PC-3 (cell line): ENCODE results near the gene EGFL7. TPM values are rescaled to one million over a fixed set of nuclear protein-coding genes. Genes with fewer than 3 reads are reported as not detected.

Source experiments
- ATAC-seq: fragments of 200-7000 bp; cut with Tn5 transposase; 2 replicates; pipeline ENCODE4 v1.9.1; 2020; ENCODE audit warnings: mild to moderate bottlenecking, moderate library complexity
- BruUV-seq: library from RNA; stranded (reverse); fragments of 400-500 nt; replicated peaks from 2 replicates; lab custom pipeline; 2021; lab: Mats Ljungman, UMichigan
- CTCF ChIA-PET: fragments of 300-600 bp; sonication (Branson Sonifier 250); formaldehyde crosslinking; loops from one replicate; lab custom pipeline; 2022; ENCODE audit warnings: antibody characterized with exemption; lab: Charles Lee
- POLR2A ChIA-PET: fragments of 300-600 bp; sonication (Branson Sonifier 250); formaldehyde crosslinking; loops from one replicate; lab custom pipeline; 2022; ENCODE audit warnings: antibody characterized with exemption; ENCODE audit not compliant: unreplicated experiment; lab: Charles Lee
- DNase-seq: peaks from one replicate; pipeline ENCODE4 v3.0.0-alpha.2; 2015
- H2AFZ ChIP-seq: fragments of 300-600 bp; sonication (generic); 2 replicates; pipeline ENCODE4 v1.6.0; 2016; ENCODE audit warnings: antibody characterized with exemption, low read length
- H3F3A ChIP-seq: fragments of 300-600 bp; sonication (generic); one replicate; pipeline ENCODE4 v1.6.0; 2017; ENCODE audit warnings: antibody characterized with exemption, low read length, control low read depth, mild to moderate bottlenecking; ENCODE audit not compliant: unreplicated experiment
- H3K27ac ChIP-seq: fragments of 300-600 bp; sonication (generic); 2 replicates; pipeline ENCODE4 v1.5.1; 2016; ENCODE audit warnings: mild to moderate bottlenecking, low read length
- H3K27me3 ChIP-seq: fragments of 300-600 bp; sonication (generic); 2 replicates; pipeline ENCODE4 v1.6.1; 2016; ENCODE audit warnings: low read length, mixed read lengths
- H3K36me3 ChIP-seq: fragments of 300-600 bp; sonication (generic); 2 replicates; pipeline ENCODE4 v1.6.1; 2016; ENCODE audit warnings: low read depth, mixed run types, low read length, mixed read lengths
- H3K4me1 ChIP-seq: fragments of 300-600 bp; sonication (generic); 2 replicates; pipeline ENCODE4 v1.5.1; 2016; ENCODE audit warnings: low read length; ENCODE audit not compliant: insufficient read depth
- H3K4me2 ChIP-seq: fragments of 300-600 bp; sonication (generic); 2 replicates; pipeline ENCODE4 v1.6.0; 2016; ENCODE audit warnings: low read length
- H3K4me3 ChIP-seq: fragments of 300-600 bp; sonication (generic); 2 replicates; pipeline ENCODE4 v1.5.1; 2016; ENCODE audit warnings: mild to moderate bottlenecking, low read length, mixed read lengths
- H3K79me2 ChIP-seq: fragments of 300-600 bp; sonication (generic); 2 replicates; pipeline ENCODE4 v1.6.1; 2017; ENCODE audit warnings: low read length, mixed read lengths
- H3K9ac ChIP-seq: fragments of 300-600 bp; sonication (generic); 2 replicates; pipeline ENCODE4 v1.6.0; 2016; ENCODE audit warnings: mild to moderate bottlenecking, low read length
- H3K9me2 ChIP-seq: fragments of 300-600 bp; sonication (generic); replicated peaks from 2 replicates; pipeline ENCODE4 v1.6.1; 2016; ENCODE audit warnings: mixed run types, low read length, mixed read lengths
- H3K9me3 ChIP-seq: fragments of 300-600 bp; sonication (generic); 2 replicates; pipeline ENCODE4 v1.6.1; 2016; ENCODE audit warnings: low read length, mixed read lengths
- H4K20me1 ChIP-seq: fragments of 300-600 bp; sonication (generic); 2 replicates; pipeline ENCODE4 v1.6.1; 2016; ENCODE audit warnings: low read length, mixed read lengths
- EZH2 ChIP-seq: fragments of 300-600 bp; sonication (generic); IDR thresholded peaks from one replicate; pipeline ENCODE4 v1.6.1; 2017; ENCODE audit warnings: antibody characterized with exemption, mild to moderate bottlenecking, low read length; ENCODE audit not compliant: unreplicated experiment
- EZH2phosphoT487 ChIP-seq: fragments of 300-600 bp; sonication (generic); IDR thresholded peaks from 2 replicates; pipeline ENCODE4 v1.6.1; 2018; ENCODE audit warnings: mild to moderate bottlenecking, antibody characterized with exemption, low read length, borderline replicate concordance
- intact Hi-C: fragments of 100-400 bp; cut with micrococcal nuclease; formaldehyde crosslinking; loops from 2 replicates; pipeline ENCODE4 v1.9.0; 2023
- total RNA-seq: library from RNA; depleted of rRNA; stranded (reverse); fragments of >200 nt; gene quantifications from 2 replicates; pipeline ENCODE4 v1.2.3, GENCODE V29; 2014
- TF ChIP-seq, protein P1 (sequence below): fragments of 300-600 bp; sonication (generic); conservative IDR thresholded peaks from 2 replicates; pipeline ENCODE4 v1.5.1; 2017; ENCODE audit warnings: antibody characterized with exemption, low read depth, mild to moderate bottlenecking, low read length

EGFL7 gene
- total RNA-seq, 1 experiment from 2014 or later = 23.1 TPM

DNA sequence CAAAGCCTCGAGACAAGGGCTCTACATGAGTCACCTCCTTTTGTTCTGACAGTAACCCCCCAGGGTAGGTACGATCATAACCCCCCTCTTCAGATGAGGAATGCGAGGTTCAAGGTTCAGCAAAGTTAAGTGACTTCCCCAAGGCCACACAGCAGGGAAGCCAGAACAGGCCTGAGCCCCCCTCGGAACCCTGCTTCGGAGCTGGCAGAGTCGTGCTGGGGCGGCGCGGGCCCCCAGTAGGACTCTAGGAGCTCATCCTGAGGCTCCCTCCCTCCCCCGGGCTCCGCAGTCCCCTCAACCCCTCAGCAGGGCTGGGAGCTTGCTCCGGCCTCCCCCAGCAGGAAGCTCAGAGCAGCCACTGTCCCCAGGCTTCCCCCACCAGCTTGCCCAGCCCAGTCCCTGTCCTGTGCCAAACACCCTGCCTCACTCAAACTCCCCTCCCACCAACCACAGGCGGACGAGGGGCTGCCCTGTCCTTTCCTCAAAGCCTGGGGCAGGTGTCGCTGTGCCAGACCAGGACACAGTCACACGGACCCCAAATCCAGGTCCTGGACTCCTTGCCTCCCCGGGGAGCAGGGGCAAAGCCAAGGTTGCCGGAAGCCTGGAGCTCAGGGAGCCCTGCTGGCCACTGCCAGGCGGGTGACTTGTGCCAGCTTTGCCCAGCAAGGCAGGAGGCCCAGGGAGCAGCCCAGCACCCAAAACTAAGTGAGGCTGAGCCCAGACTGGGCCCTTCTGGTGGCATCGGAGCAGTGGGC, 19.4 kb downstream of the EGFL7 start:
- Histone ChIP-seq H4K20me1 (0 out of 2 replicates have a peak, but pooled peaks cover 5% of the 10 kb centered on the region), H3K9ac (no peak overlapping the region), H3K79me2 (peaks cover 39% of the 10 kb centered on the region), H3K27me3 (no peaks in the 10 kb centered on the region), H3K36me3 (no peaks in the 10 kb centered on the region), H3K4me3 (no peak overlapping the region), H3K4me2 (no peak overlapping the region), H3K9me2 (no peaks in the 10 kb centered on the region), H3K9me3 (no peaks in the 10 kb centered on the region), H3K27ac (no peak overlapping the region), H3F3A (no peaks in the 10 kb centered on the region), H3K4me1 (peaks cover 10% of the 10 kb centered on the region), H2AFZ (no peak overlapping the region)
- DNase-seq (no peak), ATAC-seq (no peak)
- ChIA-PET POLR2A (no interaction called here), CTCF (no interaction called here)
- intact Hi-C loops = no loop called here
- TF ChIP-seq EZH2 (no peak), EZH2phosphoT487 (no peak)
- TF ChIP-seq, protein P1, sequence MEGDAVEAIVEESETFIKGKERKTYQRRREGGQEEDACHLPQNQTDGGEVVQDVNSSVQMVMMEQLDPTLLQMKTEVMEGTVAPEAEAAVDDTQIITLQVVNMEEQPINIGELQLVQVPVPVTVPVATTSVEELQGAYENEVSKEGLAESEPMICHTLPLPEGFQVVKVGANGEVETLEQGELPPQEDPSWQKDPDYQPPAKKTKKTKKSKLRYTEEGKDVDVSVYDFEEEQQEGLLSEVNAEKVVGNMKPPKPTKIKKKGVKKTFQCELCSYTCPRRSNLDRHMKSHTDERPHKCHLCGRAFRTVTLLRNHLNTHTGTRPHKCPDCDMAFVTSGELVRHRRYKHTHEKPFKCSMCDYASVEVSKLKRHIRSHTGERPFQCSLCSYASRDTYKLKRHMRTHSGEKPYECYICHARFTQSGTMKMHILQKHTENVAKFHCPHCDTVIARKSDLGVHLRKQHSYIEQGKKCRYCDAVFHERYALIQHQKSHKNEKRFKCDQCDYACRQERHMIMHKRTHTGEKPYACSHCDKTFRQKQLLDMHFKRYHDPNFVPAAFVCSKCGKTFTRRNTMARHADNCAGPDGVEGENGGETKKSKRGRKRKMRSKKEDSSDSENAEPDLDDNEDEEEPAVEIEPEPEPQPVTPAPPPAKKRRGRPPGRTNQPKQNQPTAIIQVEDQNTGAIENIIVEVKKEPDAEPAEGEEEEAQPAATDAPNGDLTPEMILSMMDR = no peak
- no TSS peak for BruUV-seq

DNA sequence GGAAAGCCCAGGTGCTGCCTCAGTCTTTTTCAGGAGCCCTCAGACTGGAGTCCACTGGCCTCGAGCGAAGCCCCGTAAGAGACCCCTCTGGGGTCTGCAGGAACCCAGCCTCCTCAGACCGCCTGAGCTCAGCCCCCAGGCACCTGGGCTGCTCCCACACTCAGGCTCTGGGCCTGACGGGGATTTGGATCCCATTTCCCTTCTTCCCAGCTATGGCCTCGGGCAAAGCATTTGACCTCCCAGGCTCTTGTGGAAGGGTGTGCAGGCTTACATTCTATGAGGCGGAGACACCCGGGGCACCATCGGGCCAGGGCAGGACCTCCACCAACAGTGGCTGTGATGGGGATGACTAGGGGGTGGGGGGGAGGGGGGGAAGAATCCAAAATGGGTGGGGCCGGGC, 20.0 kb downstream of the EGFL7 start:
- Histone ChIP-seq H3K9ac (no peak overlapping the region), H2AFZ (no peak overlapping the region), H3F3A (no peaks in the 10 kb centered on the region), H3K9me3 (no peaks in the 10 kb centered on the region), H3K4me2 (no peak overlapping the region), H3K4me3 (no peak overlapping the region), H3K36me3 (no peaks in the 10 kb centered on the region), H3K27me3 (no peaks in the 10 kb centered on the region), H3K4me1 (peaks cover 12% of the 10 kb centered on the region), H3K9me2 (no peaks in the 10 kb centered on the region), H3K27ac (no peak overlapping the region), H4K20me1 (0 out of 2 replicates have a peak, but pooled peaks cover 5% of the 10 kb centered on the region), H3K79me2 (peaks cover 39% of the 10 kb centered on the region)
- ChIA-PET POLR2A (no interaction called here), CTCF (no interaction called here)
- TF ChIP-seq EZH2 (no peak), EZH2phosphoT487 (no peak)
- TF ChIP-seq, protein P1 = no peak
- ATAC-seq (no peak), DNase-seq (no peak)
- intact Hi-C loops = no loop called here
- no TSS peak for BruUV-seq

DNA sequence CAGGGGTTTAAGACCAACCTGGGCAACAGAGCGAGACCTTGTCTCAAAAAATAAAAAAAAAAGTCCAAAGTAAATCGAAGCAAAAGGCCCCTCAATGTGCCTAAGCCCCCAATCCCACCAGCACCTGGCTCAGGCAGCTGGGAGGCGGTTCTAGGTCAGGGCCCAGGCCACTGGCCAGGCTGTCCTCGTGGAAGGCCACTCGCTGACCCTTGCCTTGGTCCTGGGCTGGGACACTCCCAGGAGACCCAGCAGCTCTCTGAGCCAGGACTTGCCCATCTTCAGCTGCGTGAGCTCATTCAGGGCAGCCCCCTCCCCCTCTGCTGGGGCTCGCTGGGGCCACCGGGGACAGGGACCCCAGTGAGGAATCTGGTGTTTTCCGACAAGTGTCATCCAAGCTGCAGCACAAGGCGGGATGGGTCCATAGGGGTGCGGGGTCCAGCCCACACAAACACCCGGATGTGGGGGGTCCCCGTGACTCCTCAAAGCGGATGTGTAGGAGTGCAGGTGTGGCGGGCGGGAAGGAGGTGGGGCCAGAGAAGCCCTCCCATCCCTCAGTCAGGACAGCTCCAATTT, 20.5 kb downstream of the EGFL7 start:
- Histone ChIP-seq H3K79me2 (peaks cover 39% of the 10 kb centered on the region), H3K27me3 (no peaks in the 10 kb centered on the region), H3K27ac (no peak overlapping the region), H3K9ac (no peak overlapping the region), H3K9me3 (no peaks in the 10 kb centered on the region), H3K36me3 (no peaks in the 10 kb centered on the region), H3K4me3 (no peak overlapping the region), H3K4me2 (no peak overlapping the region), H3K9me2 (no peaks in the 10 kb centered on the region), H3K4me1 (peaks cover 17% of the 10 kb centered on the region), H3F3A (no peaks in the 10 kb centered on the region), H4K20me1 (0 out of 2 replicates have a peak, but pooled peaks cover 5% of the 10 kb centered on the region), H2AFZ (no peak overlapping the region)
- ATAC-seq = no peak
- POLR2A ChIA-PET = no interaction called here
- DNase-seq = no peak
- intact Hi-C loops = no loop called here
- TF ChIP-seq EZH2phosphoT487 = no peak
- no peak for TF ChIP-seq EZH2
- TF ChIP-seq, protein P1 = no peak
- no TSS peak for BruUV-seq
- CTCF ChIA-PET = no interaction called here
